ENCODE data around the gene RUFY4.

The RUFY4 gene

GRCh38 chr2:218063896-218064295 lies 5.2 kb upstream of the RUFY4 start:
- DNase-seq, result no peak

- no peak for DNase-seq
These were observed 3.6 kb upstream of the RUFY4 start for GRCh38 chr2:218065239-218066006.

DNA sequence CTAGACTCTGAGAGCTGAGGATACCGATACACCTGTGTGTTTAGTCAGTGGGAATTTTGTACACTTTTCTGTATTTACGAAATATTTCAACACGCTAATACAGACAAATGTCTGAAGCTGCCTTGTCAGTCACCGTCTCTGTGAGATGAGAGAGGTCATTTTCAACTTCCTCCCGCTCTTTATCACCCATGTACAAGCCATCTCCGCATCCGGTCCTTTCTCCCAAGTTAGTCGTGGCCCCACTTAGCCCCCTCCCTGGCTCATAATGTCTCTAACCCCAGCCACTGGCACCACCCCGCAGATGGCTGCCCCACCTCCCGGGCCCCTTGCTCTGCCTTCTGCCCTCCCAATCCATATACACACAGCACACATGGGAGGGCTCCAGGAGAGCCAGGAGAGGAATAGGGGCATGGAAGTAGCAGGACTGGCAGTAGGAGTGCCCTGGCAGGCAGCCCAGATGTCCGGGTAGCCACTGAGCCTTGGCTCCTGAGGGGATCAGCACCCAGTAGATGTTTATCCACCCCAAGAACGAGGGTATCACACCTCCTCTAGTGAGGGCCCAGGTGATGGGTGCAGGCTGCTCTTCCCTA lies 2.0 kb upstream of the RUFY4 start:
- DNase-seq, result no peak

GRCh38 chr2:218067523-218067922 lies 1.5 kb upstream of the RUFY4 start:
- DNase-seq, result no peak

GRCh38 chr2:218069606-218070300 lies 700 bp downstream of the RUFY4 start:
- no peak for DNase-seq

DNA sequence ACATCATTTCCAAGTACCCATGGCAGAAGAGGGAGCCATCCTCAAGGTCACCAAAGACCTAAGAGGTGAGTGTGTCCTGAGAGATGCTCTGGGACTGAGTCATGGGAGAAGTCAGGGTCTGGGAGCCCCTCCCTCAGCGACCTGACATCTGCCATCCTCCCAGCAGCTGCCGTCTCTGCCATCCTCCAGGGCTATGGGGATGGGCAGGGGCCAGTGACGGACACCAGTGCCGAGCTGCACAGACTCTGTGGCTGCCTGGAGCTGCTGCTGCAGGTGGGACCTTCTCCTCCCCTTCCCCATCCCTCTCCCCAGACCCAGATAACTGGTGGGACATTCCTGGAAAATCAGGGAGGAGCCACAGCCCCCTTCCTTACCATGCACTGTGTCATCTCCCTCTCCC lies 1.5 kb downstream of the RUFY4 start:
- no peak for DNase-seq

GRCh38 chr2:218071218-218071937 lies 2.3 kb downstream of the RUFY4 start:
- DNase-seq, result no peak

DNA sequence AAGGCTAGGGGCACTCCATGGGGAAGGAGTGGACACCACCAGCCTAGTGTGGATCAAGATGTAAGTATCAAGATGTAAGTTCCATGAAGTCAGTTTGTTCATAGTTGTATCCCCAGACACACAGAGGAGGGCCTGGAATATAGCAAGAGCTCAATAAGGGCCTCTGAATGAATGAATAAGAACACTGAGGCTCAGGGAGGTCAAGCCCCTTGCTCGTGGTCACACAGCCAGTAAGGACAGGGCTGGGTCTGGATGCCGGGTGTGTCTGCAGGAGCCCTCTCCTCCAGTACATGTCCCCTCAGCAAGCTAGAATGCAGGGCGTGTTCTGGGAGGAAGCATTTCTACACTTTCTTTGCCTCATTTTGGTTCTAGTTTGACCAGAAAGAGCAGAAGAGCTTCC lies 2.9 kb downstream of the RUFY4 start:
- no peak for DNase-seq

GRCh38 chr2:218072478-218073024 lies 3.5 kb downstream of the RUFY4 start:
- DNase-seq, result no peak

DNA sequence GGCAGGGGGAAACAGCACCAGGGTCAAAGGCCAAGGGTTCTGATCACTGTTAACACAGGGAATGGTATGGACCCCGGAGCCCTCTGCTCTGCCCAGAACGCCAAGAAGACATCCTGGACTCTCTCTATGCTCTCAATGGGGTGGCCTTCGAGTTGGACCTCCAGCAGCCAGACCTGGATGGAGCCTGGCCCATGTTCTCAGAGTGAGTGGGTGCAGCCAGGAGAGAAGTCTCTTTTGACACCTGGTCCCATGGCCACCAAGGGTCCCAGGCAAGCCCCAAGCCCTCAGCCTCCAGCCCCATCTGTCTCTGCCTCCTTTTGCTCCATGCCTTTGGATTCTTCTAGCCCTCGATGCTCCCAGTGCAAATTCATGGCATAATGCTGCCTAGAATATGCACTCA lies 4.1 kb downstream of the RUFY4 start:
- DNase-seq, result no peak

DNA sequence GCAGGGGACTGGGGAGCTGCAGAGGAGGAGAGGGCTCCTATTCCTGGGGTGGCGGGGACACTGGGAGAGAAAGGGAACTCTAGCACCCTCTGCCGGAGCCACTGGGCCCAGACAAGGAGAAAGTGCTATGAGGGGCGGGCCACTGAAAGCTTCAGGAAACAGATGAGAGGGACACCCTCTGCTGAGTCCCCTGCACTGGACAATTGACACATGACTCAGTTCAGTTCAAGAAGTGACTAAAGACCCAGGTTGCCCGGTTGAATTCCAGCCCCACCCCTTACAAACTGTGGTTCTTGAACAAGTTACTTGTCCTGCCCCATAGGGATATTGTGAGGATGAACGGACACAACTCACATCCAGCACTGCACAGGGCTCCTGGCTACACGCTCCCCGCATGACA lies 5.0 kb downstream of the RUFY4 start:
- DNase-seq, result no peak

- DNase-seq, result no peak
These were observed 7.1 kb downstream of the RUFY4 start for GRCh38 chr2:218075975-218076811.

DNA sequence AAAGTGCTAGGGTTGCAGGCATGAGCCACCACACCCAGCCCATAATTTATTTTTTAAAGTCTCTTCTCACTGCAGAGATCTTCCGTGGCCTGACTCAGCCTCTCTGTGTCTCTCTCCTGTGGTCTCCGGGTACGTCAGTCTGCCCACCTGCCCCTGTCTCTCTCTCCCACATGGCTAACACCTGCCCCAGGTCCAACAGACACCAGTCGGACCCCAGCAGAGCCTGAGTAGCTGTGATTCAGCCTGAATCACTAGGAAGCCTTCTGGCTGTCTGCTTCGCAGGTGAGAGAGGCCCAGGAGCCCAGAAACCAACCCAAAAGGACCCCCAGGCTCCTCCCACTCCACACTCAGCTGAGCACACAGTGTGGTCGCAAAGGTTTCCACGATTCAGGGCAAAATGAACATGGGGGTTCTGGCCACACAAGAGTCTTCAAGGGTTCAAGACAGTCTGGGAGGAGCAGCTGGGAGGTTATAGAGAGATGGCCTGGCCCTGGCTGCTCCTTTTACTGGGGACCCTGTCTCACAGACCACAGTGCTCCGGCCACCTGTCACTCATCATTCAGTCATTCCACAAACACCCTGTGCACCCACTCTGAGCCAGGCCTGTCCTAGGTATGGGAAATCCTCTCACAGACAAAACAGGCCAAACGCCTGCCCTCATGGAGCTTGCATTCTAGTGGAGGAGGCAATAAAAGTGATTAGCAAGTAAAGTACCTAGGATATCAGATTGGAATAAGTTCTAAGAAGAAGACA lies 8.6 kb downstream of the RUFY4 start:
- DNase-seq, result no peak

- DNase-seq, result no peak
These were observed 11.2 kb downstream of the RUFY4 start for GRCh38 chr2:218079943-218080913.

GRCh38 chr2:218081063-218081462 lies 12.0 kb downstream of the RUFY4 start:
- DNase-seq, result no peak

DNA sequence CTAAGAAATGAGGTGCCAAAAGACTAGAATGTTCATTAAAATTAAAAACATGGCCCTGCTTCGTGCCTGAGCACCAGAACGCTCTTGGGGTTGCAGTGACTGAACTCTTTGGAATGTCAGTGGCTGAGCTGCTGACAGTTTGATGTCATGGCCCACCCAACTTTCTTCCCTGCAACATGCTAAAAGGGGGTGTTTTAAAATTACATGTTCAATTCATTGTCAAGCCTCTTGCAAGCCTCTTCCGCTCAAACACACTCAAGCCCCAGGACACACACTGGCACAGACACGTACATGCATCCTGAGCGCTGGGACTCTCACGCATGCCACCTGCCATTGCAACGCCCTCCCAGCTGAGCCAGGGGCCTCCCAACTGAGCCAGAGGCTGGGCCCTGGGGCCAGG lies 12.6 kb downstream of the RUFY4 start:
- DNase-seq, result no peak

DNA sequence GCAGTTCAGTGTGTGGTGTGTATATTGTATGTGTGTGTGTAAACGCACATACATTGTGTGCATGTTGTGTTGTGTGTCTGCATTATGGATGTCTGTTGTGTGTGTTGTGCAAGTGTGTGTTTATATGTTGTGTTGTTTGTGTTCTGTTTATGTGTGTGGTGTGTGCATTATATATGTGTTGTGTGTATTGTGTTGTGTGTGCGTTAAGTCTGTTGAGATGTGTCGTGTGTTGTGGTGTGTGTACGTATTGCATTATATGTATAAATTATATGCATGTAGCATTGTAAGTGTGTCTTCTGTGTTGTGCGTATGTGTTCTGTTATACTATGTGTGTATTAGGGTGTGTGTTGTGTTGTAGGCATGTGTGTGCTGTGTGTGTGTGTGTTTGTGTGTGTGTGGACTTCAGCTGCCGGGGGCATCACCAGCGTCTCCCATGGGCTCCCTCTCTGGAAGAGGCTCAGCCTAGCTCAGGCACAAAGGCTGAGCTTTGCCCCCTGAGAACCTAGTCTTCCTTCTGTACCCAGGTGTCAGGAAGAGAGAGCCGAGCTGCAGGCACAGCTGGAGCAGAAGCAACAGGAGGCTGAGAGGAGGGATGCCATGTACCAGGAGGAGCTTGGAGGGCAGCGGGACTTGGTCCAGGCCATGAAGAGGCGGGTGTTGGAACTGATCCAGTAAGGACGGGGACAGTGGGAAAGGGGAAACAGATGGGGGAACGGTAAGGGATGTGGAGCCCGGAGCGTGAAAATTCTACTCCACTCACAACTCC lies 13.7 kb downstream of the RUFY4 start:
- no peak for DNase-seq

DNA sequence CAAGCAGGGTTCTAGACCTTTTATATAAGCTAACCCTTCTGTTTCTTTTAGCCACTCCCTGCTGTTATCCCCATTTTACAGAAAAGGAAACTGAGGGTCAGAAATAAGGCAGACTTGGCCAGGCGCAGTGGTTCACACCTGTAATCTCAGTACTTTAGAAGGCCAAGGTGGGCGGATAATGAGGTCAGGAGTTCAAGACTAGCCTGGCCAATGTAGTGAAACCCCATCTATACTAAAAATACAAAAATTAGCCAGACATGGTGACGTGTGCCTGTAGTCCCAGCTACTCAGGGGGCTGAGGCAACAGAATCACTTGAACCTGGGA lies 14.3 kb downstream of the RUFY4 start:
- no peak for DNase-seq

DNA sequence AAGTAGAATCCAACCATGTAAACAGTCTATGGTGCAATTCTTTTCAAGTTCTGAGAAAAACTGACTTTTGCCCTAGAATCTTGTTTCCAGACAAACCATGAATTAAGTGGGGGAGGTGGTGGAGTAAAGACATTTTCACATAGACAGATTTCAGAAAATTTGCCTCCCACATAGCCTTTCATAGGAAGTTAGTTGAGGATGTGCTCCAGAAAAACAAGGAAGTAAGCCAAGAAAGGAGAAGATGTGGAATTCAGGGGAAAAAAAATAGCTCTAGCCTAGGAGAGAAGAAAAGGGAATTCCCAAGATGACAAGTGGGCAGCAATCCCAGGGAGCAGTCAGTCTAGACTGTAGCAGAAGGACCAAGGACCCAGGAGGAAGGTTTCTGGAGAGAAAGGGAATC lies 17.4 kb downstream of the RUFY4 start:
- DNase-seq, result no peak

- DNase-seq, result no peak
These were observed 20.2 kb downstream of the RUFY4 start for GRCh38 chr2:218089259-218089658.
